H1 (cell line): Measurements from ENCODE around the gene ACACB. TPM values are rescaled to one million over a fixed set of nuclear protein-coding genes. Genes with fewer than 3 reads are reported as not detected.

ENCODE experiments used
- CTCF ChIA-PET: fragments of 300-600 bp; sonication (Branson Sonifier 250); formaldehyde crosslinking; loops from one replicate; lab custom pipeline; 2021; ENCODE audit not compliant: partially characterized antibody; lab: Charles Lee
- POLR2A ChIA-PET: fragments of 300-600 bp; sonication (Branson Sonifier 250); formaldehyde crosslinking; loops from one replicate; lab custom pipeline; 2021; ENCODE audit warnings: inconsistent platforms; ENCODE audit not compliant: partially characterized antibody; lab: Charles Lee
- DNase-seq, 2 experiments: peaks; one replicate each; pipeline versions ENCODE4 v3.0.0 to v3.0.0-alpha.2; 2010 to 2022; ENCODE audit warnings: low spot score in 2 of 2, low read depth in 1 of 2, mixed read lengths in 1 of 2
- FAIRE-seq: peaks from 2 replicates; lab custom pipeline; 2011; peaks lifted over from hg19 to GRCh38; lab: Jason Lieb, UNC
- H2AFZ ChIP-seq: 2 replicates; pipeline ENCODE4 v1.8.1; 2012; ENCODE audit warnings: low read length, inconsistent platforms
- H2AK5ac ChIP-seq: 2 replicates; pipeline ENCODE4 v1.6.1; 2013; ENCODE audit warnings: low read depth, low read length
- H2BK120ac ChIP-seq: replicated peaks from 2 replicates; pipeline ENCODE3; 2013; ENCODE audit warnings: low read depth, low read length, inconsistent platforms
- H2BK12ac ChIP-seq: 2 replicates; pipeline ENCODE4 v1.6.1; 2013; ENCODE audit warnings: low read depth, low read length
- H2BK15ac ChIP-seq: 2 replicates; pipeline ENCODE4 v1.6.1; 2013; ENCODE audit warnings: low read length
- H2BK20ac ChIP-seq: 2 replicates; pipeline ENCODE4 v1.6.1; 2013; ENCODE audit warnings: low read length
- H2BK5ac ChIP-seq: 2 replicates; pipeline ENCODE4 v1.6.1; 2013; ENCODE audit warnings: low read depth, low read length
- H3K14ac ChIP-seq: 2 replicates; pipeline ENCODE4 v1.6.1; 2013; ENCODE audit warnings: inconsistent platforms; ENCODE audit not compliant: insufficient read length
- H3K18ac ChIP-seq: 2 replicates; pipeline ENCODE4 v1.6.1; 2013; ENCODE audit warnings: low read length; ENCODE audit errors: extremely low read depth
- H3K23ac ChIP-seq: 2 replicates; pipeline ENCODE4 v1.6.1; 2013; ENCODE audit warnings: inconsistent platforms; ENCODE audit not compliant: insufficient read length
- H3K23me2 ChIP-seq: 2 replicates; pipeline ENCODE4 v1.6.1; 2013; ENCODE audit warnings: low read depth, low read length
- H3K27ac ChIP-seq: 2 replicates; pipeline ENCODE4 v1.6.1; 2011; ENCODE audit warnings: low read depth, low read length, inconsistent platforms
- H3K27me3 ChIP-seq, 4 experiments: replicated peaks in 1 of 4; 1 replicate in 1 of 4; 2 replicates in 3 of 4; pipeline versions ENCODE4 v1.6.1 to v1.8.1; 2011 to 2013; ENCODE audit warnings: low read length in 3 of 4, mild to moderate bottlenecking in 3 of 4, inconsistent platforms in 2 of 4, mixed read lengths in 2 of 4, moderate library complexity in 1 of 4; ENCODE audit not compliant: control insufficient read depth in 3 of 4, insufficient read depth in 3 of 4; ENCODE audit errors: extremely low read depth in 1 of 4
- H3K36me3 ChIP-seq, 4 experiments: 2 replicates each; pipeline versions ENCODE4 v1.6.1 to v1.8.1; 2011 to 2013; ENCODE audit warnings: mild to moderate bottlenecking in 4 of 4, low read length in 3 of 4, moderate library complexity in 2 of 4, control low read depth in 1 of 4, inconsistent platforms in 1 of 4; ENCODE audit not compliant: insufficient read depth in 4 of 4, control insufficient read depth in 2 of 4
- H3K4ac ChIP-seq: replicated peaks from 2 replicates; pipeline ENCODE3; 2013; ENCODE audit warnings: low read length, low read depth, mixed read lengths, inconsistent platforms; ENCODE audit not compliant: insufficient read length
- H3K4me1 ChIP-seq, 4 experiments: replicated peaks in 1 of 4; 1 replicate in 1 of 4; 2 replicates in 3 of 4; pipeline versions ENCODE4 v1.6.1 to v1.8.1; 2011 to 2013; ENCODE audit warnings: low read length in 3 of 4, inconsistent platforms in 2 of 4, mixed read lengths in 1 of 4; ENCODE audit not compliant: insufficient read depth in 4 of 4, control insufficient read depth in 3 of 4
- H3K4me2 ChIP-seq, 2 experiments: 2 replicates each; pipeline versions ENCODE4 v1.6.1 to v1.8.1; 2011 to 2013; ENCODE audit warnings: low read depth in 2 of 2, low read length in 2 of 2, control low read depth in 1 of 2, inconsistent platforms in 1 of 2, mild to moderate bottlenecking in 1 of 2; ENCODE audit not compliant: insufficient read depth in 1 of 2
- H3K4me3 ChIP-seq, 4 experiments: fragments of 200-600, 300-600 bp in 1 of 4; sonication (generic), shearing (Covaris generic), sonication (Bioruptor Twin) in 1 of 4; 2 replicates each; pipeline versions ENCODE4 v1.5.1 to v1.8.1; 2011 to 2016; ENCODE audit warnings: low read length in 4 of 4, low read depth in 3 of 4, control low read depth in 2 of 4, inconsistent platforms in 2 of 4, mild to moderate bottlenecking in 2 of 4, mixed read lengths in 1 of 4, moderate library complexity in 1 of 4; ENCODE audit not compliant: insufficient read depth in 2 of 4; ENCODE audit errors: extremely low read depth in 1 of 4
- H3K56ac ChIP-seq: replicated peaks from 2 replicates; pipeline ENCODE3; 2013; ENCODE audit warnings: low read depth, mild to moderate bottlenecking, mixed read lengths, low read length, inconsistent platforms; ENCODE audit not compliant: insufficient read length
- H3K79me1 ChIP-seq: 2 replicates; pipeline ENCODE4 v1.6.1; 2013; ENCODE audit warnings: low read depth, low read length, control low read depth
- H3K79me2 ChIP-seq, 2 experiments: 2 replicates each; pipeline versions ENCODE4 v1.6.1 to v1.8.1; 2012 to 2013; ENCODE audit warnings: low read length in 2 of 2, mild to moderate bottlenecking in 2 of 2, inconsistent platforms in 1 of 2; ENCODE audit not compliant: insufficient read depth in 2 of 2, control insufficient read depth in 1 of 2
- H3K9ac ChIP-seq, 4 experiments: replicated peaks in 1 of 4; 1 replicate in 1 of 4; 2 replicates in 3 of 4; pipeline versions ENCODE4 v1.6.1 to v1.8.1; 2011 to 2013; ENCODE audit warnings: low read depth in 3 of 4, low read length in 3 of 4, control low read depth in 2 of 4, mild to moderate bottlenecking in 2 of 4, moderate library complexity in 2 of 4, inconsistent platforms in 1 of 4; ENCODE audit errors: extremely low read depth in 1 of 4
- H3K9me3 ChIP-seq, 2 experiments: 2 replicates each; pipeline versions ENCODE4 v1.6.1 to v1.8.1; 2012 to 2013; ENCODE audit warnings: mild to moderate bottlenecking in 2 of 2, moderate library complexity in 2 of 2, control low read depth in 1 of 2, inconsistent platforms in 1 of 2, low read depth in 1 of 2, low read length in 1 of 2, mixed read lengths in 1 of 2; ENCODE audit not compliant: insufficient read depth in 2 of 2
- H4K20me1 ChIP-seq, 2 experiments: replicated peaks in 1 of 2; 2 replicates each; pipeline versions ENCODE3 to v1.8.1; 2011 to 2013; ENCODE audit warnings: inconsistent platforms in 2 of 2, low read length in 2 of 2, mild to moderate bottlenecking in 1 of 2; ENCODE audit not compliant: insufficient read depth in 2 of 2, control insufficient read depth in 1 of 2
- H4K5ac ChIP-seq: 2 replicates; pipeline ENCODE4 v1.6.1; 2013; ENCODE audit warnings: low read length, low read depth, mixed read lengths, inconsistent platforms; ENCODE audit not compliant: insufficient read length
- H4K8ac ChIP-seq: 2 replicates; pipeline ENCODE4 v1.8.0; 2013; ENCODE audit warnings: mild to moderate bottlenecking, moderate library complexity, low read length, inconsistent platforms; ENCODE audit not compliant: insufficient read depth; ENCODE audit errors: extremely low read depth
- H4K91ac ChIP-seq: replicated peaks from 2 replicates; pipeline ENCODE3; 2013; ENCODE audit warnings: low read length, mixed read lengths, inconsistent platforms; ENCODE audit not compliant: insufficient read length
- BRCA1 ChIP-seq: IDR thresholded peaks from 2 replicates; pipeline ENCODE4 v1.6.1; 2012; ENCODE audit warnings: low read depth, low read length, improper control_type of control experiment
- CREB1 ChIP-seq: IDR thresholded peaks from 2 replicates; pipeline ENCODE4 v1.6.1; 2012; ENCODE audit warnings: inconsistent platforms
- CTBP2 ChIP-seq: IDR thresholded peaks from 2 replicates; pipeline ENCODE4 v1.7.0; 2011; ENCODE audit warnings: borderline replicate concordance, mild to moderate bottlenecking, moderate library complexity, mixed read lengths, low read length; ENCODE audit not compliant: insufficient read depth, insufficient read length
- EP300 ChIP-seq, 2 experiments: IDR thresholded peaks; 1 replicate in 1 of 2; 2 replicates in 1 of 2; pipeline ENCODE4 v1.6.1; 2011 to 2012; ENCODE audit warnings: low read depth in 2 of 2, low read length in 2 of 2, mild to moderate bottlenecking in 2 of 2, borderline replicate concordance in 1 of 2, inconsistent platforms in 1 of 2, moderate library complexity in 1 of 2
- MAFK ChIP-seq: IDR thresholded peaks from 2 replicates; pipeline ENCODE4 v1.6.1; 2012; ENCODE audit warnings: low read depth, mild to moderate bottlenecking, improper control_type of control experiment, low read length
- NANOG ChIP-seq: IDR thresholded peaks from 2 replicates; pipeline ENCODE4 v1.6.1; 2011; ENCODE audit warnings: low read length, low read depth, mild to moderate bottlenecking, inconsistent platforms; ENCODE audit not compliant: insufficient read depth, poor library complexity, severe bottlenecking
- SP2 ChIP-seq: IDR thresholded peaks from 2 replicates; pipeline ENCODE4 v1.6.1; 2012; ENCODE audit warnings: mild to moderate bottlenecking, low read length, inconsistent platforms
- TBP ChIP-seq: IDR thresholded peaks from 2 replicates; pipeline ENCODE4 v1.6.1; 2011; ENCODE audit warnings: low read depth, low read length, improper control_type of control experiment
- TCF12 ChIP-seq: IDR thresholded peaks from 2 replicates; pipeline ENCODE4 v1.6.1; 2011; ENCODE audit warnings: low read depth, mild to moderate bottlenecking, low read length
- WGBS, 2 experiments: shearing (Covaris generic) in 1 of 2; methylation state at CpG; one replicate each; pipeline versions ENCODE4 v1.1.6 to v1.1.7; 2013 to 2015; ENCODE audit warnings: low lambda C conversion rate in 2 of 2, mixed read lengths in 2 of 2, inconsistent platforms in 1 of 2, low coverage in 1 of 2, missing lambda C conversion rate in 1 of 2; ENCODE audit not compliant: insufficient replicate concordance in 2 of 2, insufficient coverage in 1 of 2, insufficient read length in 1 of 2; ENCODE audit errors: extremely low coverage in 1 of 2, missing lambda C conversion rate in 1 of 2; 5-methylcytosine and 5-hydroxymethylcytosine counted together
- polyA plus RNA-seq, 7 experiments: library from polyadenylated mRNA; depleted of rRNA in 3 of 7; stranded (reverse) in 5 of 7; unstranded in 2 of 7; fragments of >200 nt in 5 of 7; fragments of 200-250 nt in 2 of 7; gene quantifications; 1 replicate in 5 of 7; 2 replicates in 1 of 7; 4 replicates in 1 of 7; pipeline versions ENCODE4 v1.2.1 to v1.2.3, GENCODE V29; 2011 to 2013; ENCODE audit warnings: missing spikeins in 2 of 7, mixed read lengths in 2 of 7
- total RNA-seq: library from RNA; stranded (reverse); fragmentation: NEBNext Ultra II Directional; extraction: Animal tissue kit (Norgen Biotek cat#: 25700); gene quantifications from 2 replicates; pipeline ENCODE4 v1.2.1, GENCODE V29; 2021

Gene ACACB
- total and polyA plus RNA-seq, 2 of the 8 experiments (the other 6 are each of a cell fraction or from before 2014, with no cell fraction given), result 5.8 to 15.3 TPM

- H3K14ac ChIP-seq, result no peak overlapping the region
- H3K23ac ChIP-seq, result no peak overlapping the region
- H2BK5ac ChIP-seq, result no peak overlapping the region
- FAIRE-seq (no peak), DNase-seq (no peak)
- WGBS, 2 experiments, result 84% methylated on average over 12 of the region's 12 CpGs; no CpG with 5 or more reads in 1 of the 2 experiments
- no peak overlapping the region for H3K4me2 ChIP-seq
- peaks cover 0 to 3% (median 0%) of the 10 kb centered on the region in 4 experiments; a peak in 1 of 7 replicates for H3K4me1 ChIP-seq
- H3K27me3 ChIP-seq, result no peaks in the 10 kb centered on the region
- H3K9ac ChIP-seq, result no peak overlapping the region
- CTCF ChIA-PET, result interaction anchor here (0.5 to 0.9 kb wide), 3 partner anchors 13 to 136 kb away, joined by 3 to 4 read pairs (median 3); no protein-coding TSS in a partner anchor
- POLR2A ChIA-PET, result interaction anchor here (1.1 kb wide), 1 partner anchor 21 kb away, joined by 6 read pairs; no protein-coding TSS in a partner anchor
- H4K8ac ChIP-seq, result no peak overlapping the region
- H4K20me1 ChIP-seq, result no peaks in the 10 kb centered on the region
- H2AK5ac ChIP-seq, result no peak overlapping the region
- H3K18ac ChIP-seq, result no peak overlapping the region
- H2BK15ac ChIP-seq, result no peak overlapping the region
- no peaks in the 10 kb centered on the region for H3K9me3 ChIP-seq
- no peak overlapping the region for H2BK120ac ChIP-seq
- H3K79me1 ChIP-seq, result no peaks in the 10 kb centered on the region
- H4K5ac ChIP-seq, result no peak overlapping the region
- no peak overlapping the region for H2BK20ac ChIP-seq
- H2AFZ ChIP-seq, result no peak overlapping the region
- no peak overlapping the region for H3K4me3 ChIP-seq
- no peak overlapping the region for H4K91ac ChIP-seq
- no peak overlapping the region for H2BK12ac ChIP-seq
- no peak overlapping the region for H3K56ac ChIP-seq
- no peaks in the 10 kb centered on the region for H3K36me3 ChIP-seq
- no peak overlapping the region for H3K4ac ChIP-seq
- H3K27ac ChIP-seq, result no peak overlapping the region
- no peaks in the 10 kb centered on the region for H3K79me2 ChIP-seq
- no peaks in the 10 kb centered on the region for H3K23me2 ChIP-seq
- TF ChIP-seq TCF12 (no peak), EP300 (IDR thresholded peaks at IDR 0.05; ENCODE audit: borderline replicate concordance in 1 of 2, low read depth in 2 of 2, low read length in 2 of 2) (no peak), BRCA1 (no peak), CREB1 (no peak), NANOG (no peak), CTBP2 (no peak), SP2 (no peak), TBP (no peak), MAFK (no peak)
These were observed 8.7 kb downstream of the ACACB start for GRCh38 chr12:109124878-109125648.
